Smooth muscle cell (in vitro differentiated cells): ENCODE results near the gene MYO3B. TPM values are rescaled to one million over a fixed set of nuclear protein-coding genes. Genes with fewer than 3 reads are reported as not detected.

Experiments used
- DNase-seq: peaks from one replicate; lab custom pipeline; 2025; ENCODE audit not compliant: unreplicated experiment; lab: John Stamatoyannopoulos, UW
- H2AFZ ChIP-seq: fragments of 200-600 bp; sonication (generic); 2 replicates; pipeline ENCODE4 v1.6.0; 2016; ENCODE audit warnings: antibody characterized with exemption, low read depth, mild to moderate bottlenecking
- H3F3A ChIP-seq: fragments of 200-600 bp; sonication (generic); 2 replicates; pipeline ENCODE4 v1.6.0; 2017; ENCODE audit warnings: antibody characterized with exemption, low read depth
- H3K27ac ChIP-seq: fragments of 200-600 bp; sonication (generic); 2 replicates; pipeline ENCODE4 v1.5.1; 2016; ENCODE audit warnings: low read depth, mild to moderate bottlenecking
- H3K27me3 ChIP-seq: fragments of 200-600 bp; sonication (generic); 2 replicates; pipeline ENCODE4 v1.6.1; 2016; ENCODE audit warnings: low read depth, mild to moderate bottlenecking
- H3K36me3 ChIP-seq: fragments of 200-600 bp; sonication (generic); 2 replicates; pipeline ENCODE4 v1.5.1; 2016; ENCODE audit warnings: low read depth
- H3K4me1 ChIP-seq: fragments of 200-600 bp; sonication (generic); 2 replicates; pipeline ENCODE4 v1.5.1; 2016; ENCODE audit warnings: low read depth
- H3K4me2 ChIP-seq: fragments of 200-600 bp; sonication (generic); 2 replicates; pipeline ENCODE4 v1.6.0; 2016; ENCODE audit warnings: mild to moderate bottlenecking
- H3K4me3 ChIP-seq: fragments of 200-600 bp; sonication (generic); 2 replicates; pipeline ENCODE4 v1.5.1; 2016; ENCODE audit warnings: mild to moderate bottlenecking
- H3K79me2 ChIP-seq: fragments of 200-600 bp; sonication (generic); 2 replicates; pipeline ENCODE4 v1.6.0; 2016; ENCODE audit warnings: low read depth, mild to moderate bottlenecking
- H3K9ac ChIP-seq: fragments of 200-600 bp; sonication (generic); 2 replicates; pipeline ENCODE4 v1.6.0; 2016; ENCODE audit warnings: low read depth
- H3K9me3 ChIP-seq: fragments of 200-600 bp; sonication (generic); replicated peaks from 2 replicates; pipeline ENCODE4 v1.5.1; 2016; ENCODE audit warnings: low read depth
- H4K20me1 ChIP-seq: fragments of 200-600 bp; sonication (generic); 2 replicates; pipeline ENCODE4 v1.6.0; 2016; ENCODE audit warnings: low read depth
- CTCF ChIP-seq: fragments of 200-600 bp; sonication (generic); IDR thresholded peaks from 2 replicates; pipeline ENCODE4 v1.5.1; 2017; ENCODE audit warnings: borderline replicate concordance, mild to moderate bottlenecking, antibody characterized with exemption; ENCODE audit not compliant: insufficient read depth, poor library complexity, severe bottlenecking
- WGBS: methylation state at CpG from one replicate; pipeline ENCODE4 v1.1.7; 2016; ENCODE audit warnings: low lambda C conversion rate; 5-methylcytosine and 5-hydroxymethylcytosine counted together
- polyA plus RNA-seq: library from polyadenylated mRNA; unstranded; fragments of >200 nt; fragmentation: Nextera tagmentation; extraction: Ambion mirVana; gene quantifications from 2 replicates; pipeline ENCODE4 v1.2.1, GENCODE V29; 2016
- total RNA-seq: library from RNA; depleted of rRNA; stranded (reverse); fragments of >200 nt; gene quantifications from 2 replicates; pipeline ENCODE4 v1.2.3, GENCODE V29; 2014

The MYO3B gene
- total and polyA plus RNA-seq, 2 experiments from 2014 or later = 0.47 to 3.1 TPM

DNA sequence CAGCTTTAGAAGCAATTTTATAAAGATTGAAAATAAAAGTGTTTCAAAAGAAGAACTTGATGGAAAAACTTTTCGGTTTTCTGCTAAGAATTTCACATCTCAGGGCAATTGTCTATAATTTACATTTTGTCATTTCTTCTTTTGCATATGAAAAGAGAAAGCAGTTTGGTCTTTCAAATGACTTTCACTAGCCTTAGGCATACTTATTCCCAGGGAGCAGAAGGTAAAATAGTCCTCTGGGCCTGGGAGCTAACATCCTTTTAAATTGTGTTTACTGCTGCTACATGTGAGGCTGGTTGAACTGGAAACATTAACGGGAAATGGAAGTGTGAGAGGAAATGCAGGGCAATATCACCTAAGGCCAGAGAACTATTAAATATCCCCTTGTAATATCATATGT, 37.1 kb downstream of the MYO3B start:
- Histone ChIP-seq H3K36me3 (no peaks in the 10 kb centered on the region), H3F3A (no peaks in the 10 kb centered on the region), H3K79me2 (no peaks in the 10 kb centered on the region), H3K9ac (no peak overlapping the region), H2AFZ (peak overlapping the region; percentile 44), H3K27me3 (no peaks in the 10 kb centered on the region), H3K4me1 (peaks cover 28% of the 10 kb centered on the region), H4K20me1 (no peaks in the 10 kb centered on the region), H3K27ac (no peak overlapping the region), H3K4me2 (no peak overlapping the region), H3K9me3 (no peaks in the 10 kb centered on the region), H3K4me3 (no peak overlapping the region)
- 38% methylated on average over 2 of the region's 2 CpGs for WGBS
- no peak for TF ChIP-seq CTCF
- DNase-seq = no peak

DNA sequence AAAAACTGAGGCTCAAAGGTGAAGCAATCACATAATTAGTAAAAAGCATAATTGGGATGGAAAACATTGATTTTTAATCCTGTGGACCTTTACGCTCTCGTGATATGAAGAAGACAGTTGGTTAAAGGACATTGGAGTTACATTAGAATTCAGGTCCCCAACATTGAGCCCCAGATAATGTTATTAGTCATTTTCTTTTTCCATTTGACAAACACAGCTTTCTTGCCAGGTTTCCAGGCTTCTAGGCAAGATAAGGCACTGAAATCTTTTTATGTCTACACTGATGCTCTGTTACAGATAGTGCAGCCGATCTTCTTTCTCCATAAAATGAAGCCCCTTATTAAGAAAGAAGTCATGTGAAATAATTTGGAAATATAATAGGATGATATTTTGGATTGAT, 38.5 kb downstream of the MYO3B start:
- H3K9ac ChIP-seq = no peak overlapping the region
- TF ChIP-seq CTCF = no peak
- 69% methylated on average over 3 of the region's 3 CpGs for WGBS

DNA sequence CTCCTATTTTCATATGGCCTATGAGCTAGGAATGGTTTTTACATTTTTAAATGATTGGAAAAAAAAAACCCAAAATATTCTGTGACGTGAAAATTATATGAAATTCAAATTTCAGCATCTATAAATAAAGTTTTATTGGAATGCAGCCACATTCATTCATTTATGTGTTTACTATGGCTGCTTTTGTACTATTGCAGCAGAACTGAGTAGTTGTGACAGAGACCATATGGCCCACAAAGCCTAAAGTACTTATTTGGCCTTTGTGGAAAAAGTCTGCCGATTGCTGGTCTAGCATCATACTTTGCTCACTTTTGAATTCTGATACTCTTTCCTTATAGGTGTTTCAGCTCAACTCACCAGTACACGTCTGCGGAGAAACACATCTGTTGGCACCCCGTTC, 39.0 kb downstream of the MYO3B start:
- Histone ChIP-seq H3K36me3 (no peaks in the 10 kb centered on the region), H2AFZ (no peak overlapping the region), H3K27me3 (no peaks in the 10 kb centered on the region), H4K20me1 (no peaks in the 10 kb centered on the region), H3K9me3 (no peaks in the 10 kb centered on the region), H3F3A (no peaks in the 10 kb centered on the region), H3K79me2 (no peaks in the 10 kb centered on the region), H3K27ac (no peak overlapping the region), H3K4me3 (no peak overlapping the region), H3K4me2 (no peak overlapping the region), H3K9ac (no peak overlapping the region), H3K4me1 (peaks cover 37% of the 10 kb centered on the region)
- no peak for TF ChIP-seq CTCF
- DNase-seq = no peak
- 69% methylated on average over 5 of the region's 5 CpGs for WGBS

More for the DNA sequence above, 38.5 kb downstream of the MYO3B start:
- H3K36me3 ChIP-seq = no peaks in the 10 kb centered on the region
- no peak overlapping the region for H3K27ac ChIP-seq
- DNase-seq = no peak
- no peaks in the 10 kb centered on the region for H3K9me3 ChIP-seq
- no peaks in the 10 kb centered on the region for H3K79me2 ChIP-seq
- H3K4me2 ChIP-seq = no peak overlapping the region
- no peaks in the 10 kb centered on the region for H3F3A ChIP-seq
- no peaks in the 10 kb centered on the region for H3K27me3 ChIP-seq
- no peaks in the 10 kb centered on the region for H4K20me1 ChIP-seq
- peaks cover 32% of the 10 kb centered on the region for H3K4me1 ChIP-seq
- H3K4me3 ChIP-seq = no peak overlapping the region
- H2AFZ ChIP-seq = no peak overlapping the region

DNA sequence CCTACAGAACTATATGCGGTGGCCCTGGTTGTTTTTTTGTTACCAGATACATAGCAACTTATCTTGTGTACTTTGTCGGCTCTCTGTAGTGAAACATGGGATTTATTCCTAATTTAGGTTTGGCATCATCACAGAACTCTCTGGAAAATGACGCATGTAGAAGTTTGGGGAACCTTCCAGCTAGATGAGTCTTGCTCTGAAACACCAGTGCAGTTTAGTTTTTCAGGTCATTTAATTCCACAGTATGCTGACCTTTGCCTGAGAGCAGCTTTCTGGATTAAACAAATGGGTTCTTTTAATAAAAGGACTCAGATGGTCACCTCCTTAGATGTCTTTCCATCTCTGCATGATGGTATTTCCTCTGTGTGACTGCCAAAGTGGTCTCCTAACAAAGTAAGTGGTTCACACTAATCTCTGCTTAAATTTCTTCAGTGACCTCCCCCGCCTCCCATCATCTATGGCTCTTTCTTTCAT, 39.9 kb downstream of the MYO3B start:
- Histone ChIP-seq H2AFZ (no peak overlapping the region), H3F3A (no peaks in the 10 kb centered on the region), H3K4me2 (no peak overlapping the region), H4K20me1 (no peaks in the 10 kb centered on the region), H3K27me3 (no peaks in the 10 kb centered on the region), H3K27ac (no peak overlapping the region), H3K4me3 (no peak overlapping the region), H3K4me1 (peaks cover 45% of the 10 kb centered on the region), H3K9me3 (no peaks in the 10 kb centered on the region), H3K36me3 (no peaks in the 10 kb centered on the region), H3K9ac (no peak overlapping the region), H3K79me2 (no peaks in the 10 kb centered on the region)
- DNase-seq = no peak
- 84% methylated on average over 4 of the region's 4 CpGs for WGBS
- no peak for TF ChIP-seq CTCF
